Activated T-cell treated with anti-CD3 and anti-CD28 coated beads for 1 hour (primary cell): Measurements from ENCODE around the gene ABCG4.
A peak's percentile ranks its signal among the peaks of the same experiment; 100 is the strongest.

Experiments
- DNase-seq: peaks from one replicate; pipeline ENCODE4 v3.0.0-alpha.2; 2020; ENCODE audit warnings: low read depth

Gene ABCG4

DNA sequence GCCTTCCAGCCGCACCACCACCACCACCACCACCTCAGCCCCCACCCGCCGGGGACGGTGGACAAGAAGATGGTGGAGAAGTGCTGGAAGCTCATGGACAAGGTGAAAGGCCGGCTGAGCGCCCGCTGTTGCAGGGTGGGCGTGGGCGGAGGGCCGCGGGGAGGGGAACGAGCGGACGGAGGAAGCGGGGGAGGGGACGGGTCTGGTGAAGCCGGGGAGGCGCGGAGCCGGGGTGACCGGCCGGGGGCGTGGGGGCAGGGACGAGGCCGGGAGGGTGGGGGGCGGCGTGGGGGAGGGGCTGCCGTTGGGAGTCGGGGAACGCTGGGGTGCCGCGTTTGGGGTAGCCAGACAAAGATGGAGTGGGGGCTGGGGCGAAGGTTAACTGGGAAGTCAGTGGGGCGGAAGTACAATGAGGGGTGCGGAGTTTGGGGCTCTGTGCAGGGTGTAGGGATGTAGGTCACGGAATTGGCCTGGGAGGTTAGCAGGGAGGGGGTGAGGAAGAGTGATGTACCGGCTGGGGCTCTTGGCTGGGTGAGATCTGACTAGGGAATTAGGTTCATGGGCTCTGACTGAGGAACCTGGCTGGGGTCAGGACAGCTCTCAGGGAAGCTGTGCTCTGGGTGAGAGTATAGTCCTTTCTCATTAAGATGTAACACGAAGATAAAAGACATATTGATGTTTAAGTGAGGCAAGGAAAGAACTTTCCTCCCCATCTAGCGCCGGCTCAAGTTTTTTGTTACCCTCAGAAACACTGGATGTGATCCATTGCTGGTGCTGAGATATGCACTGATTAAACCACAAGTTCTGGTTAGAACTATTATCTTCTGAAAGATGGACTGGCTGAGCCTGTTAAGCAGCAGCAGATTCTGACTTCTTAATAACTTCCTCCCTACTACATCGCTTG, 57.9 kb downstream of the ABCG4 start:
- DNase-seq = peak; percentile 27

DNA sequence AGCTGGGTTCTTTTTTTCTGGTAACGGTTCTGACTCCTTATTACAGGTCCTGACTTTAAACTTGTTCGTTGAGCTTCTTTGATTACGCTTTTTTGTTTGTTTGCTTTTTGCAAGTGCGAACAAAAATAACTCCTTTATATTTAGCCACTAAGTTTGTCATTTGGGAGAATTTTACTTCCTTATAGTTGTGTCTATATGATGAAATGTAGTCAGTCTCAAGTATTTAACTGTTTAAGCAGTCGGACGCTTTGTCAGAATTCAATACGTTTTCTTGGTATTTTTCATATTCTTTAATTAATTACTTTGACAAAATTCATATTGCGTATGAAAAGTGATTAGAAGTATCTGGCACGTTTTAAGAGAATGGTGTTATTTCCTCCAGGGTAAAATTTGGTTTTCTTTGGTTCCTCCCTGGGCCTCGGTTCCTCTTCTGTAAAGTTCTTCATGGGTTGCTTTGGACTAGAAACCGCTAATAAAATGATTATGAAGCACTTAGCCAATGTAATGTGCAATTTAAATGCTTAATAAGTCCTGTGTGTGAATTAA, 58.6 kb downstream of the ABCG4 start:
- no peak for DNase-seq

DNA sequence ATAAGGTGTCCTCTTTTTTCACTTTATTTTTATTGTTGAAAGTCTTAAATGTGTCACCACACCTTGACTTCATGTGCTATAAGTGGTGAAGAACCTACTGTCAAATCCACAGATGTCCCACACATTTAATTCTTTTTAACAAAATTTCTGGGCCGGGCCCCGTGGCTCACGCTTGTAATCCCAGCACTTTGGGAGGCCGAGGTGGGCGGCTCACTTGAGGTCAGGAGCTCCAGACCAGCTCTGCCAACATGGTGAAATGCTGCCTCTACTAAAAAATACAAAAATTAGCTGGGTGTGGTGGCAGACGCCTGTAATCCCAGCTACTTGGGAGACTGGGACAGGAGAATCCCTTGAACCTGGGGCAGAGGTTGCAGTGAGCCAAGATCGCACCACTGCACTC, 60.3 kb downstream of the ABCG4 start:
- DNase-seq = no peak

DNA sequence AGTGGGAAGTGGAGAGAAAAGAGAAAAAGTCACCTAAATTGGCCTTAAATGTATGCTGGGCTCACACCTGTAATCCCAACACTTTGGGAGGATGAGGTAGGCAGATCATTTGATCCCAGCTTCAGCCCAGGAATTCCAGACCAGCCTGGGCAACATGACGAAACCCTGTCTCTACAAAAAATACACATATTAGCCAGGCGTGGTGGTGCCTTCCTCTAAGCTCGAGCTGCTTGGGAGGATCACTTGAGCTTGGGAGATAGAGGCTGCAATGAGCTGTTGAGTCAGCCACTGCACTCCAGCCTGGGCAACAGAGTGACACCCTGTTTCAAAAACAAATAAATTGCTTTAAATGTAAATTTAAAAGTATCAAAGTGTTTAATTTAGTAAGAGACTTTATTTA, 61.2 kb downstream of the ABCG4 start:
- no peak for DNase-seq
